Hepatocyte (in vitro differentiated cells): ENCODE measurements around the gene CCDC201. TPM values are rescaled to one million over a fixed set of nuclear protein-coding genes. Genes with fewer than 3 reads are reported as not detected.
"Not testable (repeated sequence)": the region's sequence is repeated elsewhere in the genome, so short reads cannot be mapped to it uniquely, and the experiment has no call there.

ENCODE experiments used
- DNase-seq: peaks from one replicate; pipeline ENCODE4 v3.0.0-alpha.2; 2016; ENCODE audit warnings: low spot score
- H2AFZ ChIP-seq: fragments of 200-600 bp; sonication (generic); 2 replicates; pipeline ENCODE4 v1.6.0; 2016; ENCODE audit warnings: antibody characterized with exemption, mild to moderate bottlenecking
- H3K27ac ChIP-seq: fragments of 200-600 bp; sonication (generic); 2 replicates; pipeline ENCODE4 v1.5.1; 2016; ENCODE audit warnings: mild to moderate bottlenecking
- H3K27me3 ChIP-seq: fragments of 200-600 bp; sonication (generic); 2 replicates; pipeline ENCODE4 v1.6.1; 2016
- H3K36me3 ChIP-seq: fragments of 200-600 bp; sonication (generic); replicated peaks from 2 replicates; pipeline ENCODE4 v1.5.1; 2016; ENCODE audit warnings: low read depth; ENCODE audit not compliant: insufficient read depth
- H3K4me1 ChIP-seq: fragments of 200-600 bp; sonication (generic); 2 replicates; pipeline ENCODE4 v1.5.1; 2016; ENCODE audit warnings: mild to moderate bottlenecking, moderate library complexity; ENCODE audit not compliant: insufficient read depth
- H3K4me2 ChIP-seq: fragments of 200-600 bp; sonication (generic); 2 replicates; pipeline ENCODE4 v1.6.0; 2016
- H3K4me3 ChIP-seq: fragments of 200-600 bp; sonication (generic); 2 replicates; pipeline ENCODE4 v1.5.1; 2016; ENCODE audit warnings: mild to moderate bottlenecking
- H3K79me2 ChIP-seq: fragments of 200-600 bp; sonication (generic); 2 replicates; pipeline ENCODE4 v1.6.0; 2017; ENCODE audit warnings: mild to moderate bottlenecking
- H3K9me2 ChIP-seq: fragments of 200-600 bp; sonication (generic); replicated peaks from 2 replicates; pipeline ENCODE4 v1.6.0; 2017; ENCODE audit warnings: mild to moderate bottlenecking; ENCODE audit not compliant: insufficient read depth
- H3K9me3 ChIP-seq: fragments of 200-600 bp; sonication (generic); 2 replicates; pipeline ENCODE4 v1.5.1; 2016; ENCODE audit warnings: low read depth, mild to moderate bottlenecking
- H4K20me1 ChIP-seq: fragments of 200-600 bp; sonication (generic); 2 replicates; pipeline ENCODE4 v1.6.0; 2016; ENCODE audit warnings: mild to moderate bottlenecking; ENCODE audit not compliant: insufficient read depth, poor library complexity, severe bottlenecking
- CTCF ChIP-seq: fragments of 200-600 bp; sonication (generic); IDR thresholded peaks from 2 replicates; pipeline ENCODE4 v1.5.1; 2016; ENCODE audit warnings: antibody characterized with exemption, mild to moderate bottlenecking; ENCODE audit not compliant: poor library complexity
- EZH2 ChIP-seq: fragments of 200-600 bp; sonication (generic); IDR thresholded peaks from 2 replicates; pipeline ENCODE4 v1.6.1; 2016; ENCODE audit warnings: antibody characterized with exemption, mild to moderate bottlenecking, borderline replicate concordance
- EZH2phosphoT487 ChIP-seq: fragments of 200-600 bp; sonication (generic); IDR thresholded peaks from one replicate; pipeline ENCODE4 v1.6.1; 2018; ENCODE audit warnings: antibody characterized with exemption, mild to moderate bottlenecking, low read depth, moderate library complexity; ENCODE audit not compliant: unreplicated experiment, severe bottlenecking
- WGBS: methylation state at CpG from one replicate; pipeline ENCODE4 v1.1.6; 2016; ENCODE audit warnings: low lambda C conversion rate; ENCODE audit errors: missing lambda C conversion rate; 5-methylcytosine and 5-hydroxymethylcytosine counted together
- polyA plus RNA-seq: library from polyadenylated mRNA; unstranded; fragments of >200 nt; fragmentation: Nextera tagmentation; extraction: Ambion mirVana; gene quantifications from 2 replicates; pipeline ENCODE4 v1.2.1, GENCODE V29; 2016
- total RNA-seq: library from RNA; depleted of rRNA; stranded (reverse); fragments of >200 nt; gene quantifications from 2 replicates; pipeline ENCODE4 v1.2.3, GENCODE V29; 2014

Gene CCDC201
- total and polyA plus RNA-seq, 2 experiments from 2014 or later = not detected

GRCh38 chr7:45818763-45819162 lies 54.1 kb downstream of the CCDC201 start:
- not testable (repeated sequence) for H3K9me3 ChIP-seq, DNase-seq, H3K27ac ChIP-seq, H2AFZ ChIP-seq, H3K36me3 ChIP-seq, H3K4me2 ChIP-seq, H3K79me2 ChIP-seq, H4K20me1 ChIP-seq, H3K4me1 ChIP-seq, H3K27me3 ChIP-seq, H3K9me2 ChIP-seq, H3K4me3 ChIP-seq
- 98% methylated on average over 9 of the region's 12 CpGs for WGBS

GRCh38 chr7:45817913-45818312 lies 55.0 kb downstream of the CCDC201 start:
- not testable (repeated sequence) for H3K79me2 ChIP-seq, H3K9me3 ChIP-seq, H4K20me1 ChIP-seq, H3K27me3 ChIP-seq, H3K9me2 ChIP-seq, DNase-seq, H3K4me2 ChIP-seq, H3K4me1 ChIP-seq, H3K4me3 ChIP-seq, H3K36me3 ChIP-seq, H3K27ac ChIP-seq, H2AFZ ChIP-seq
- WGBS = 95% methylated on average over 12 of the region's 12 CpGs

- not testable (repeated sequence) for H2AFZ ChIP-seq
- 93% methylated on average over 8 of the region's 8 CpGs for WGBS
These were observed 55.9 kb downstream of the CCDC201 start for GRCh38 chr7:45817016-45817415.

GRCh38 chr7:45814216-45815118 lies 58.4 kb downstream of the CCDC201 start:
- not testable (repeated sequence) for H3K4me2 ChIP-seq, DNase-seq, H3K79me2 ChIP-seq, H3K36me3 ChIP-seq, H4K20me1 ChIP-seq, H3K4me1 ChIP-seq, H3K9me3 ChIP-seq, H3K9me2 ChIP-seq, H3K27me3 ChIP-seq, H3K27ac ChIP-seq, H2AFZ ChIP-seq, H3K4me3 ChIP-seq
- WGBS = 95% methylated on average over 34 of the region's 37 CpGs

More at GRCh38 chr7:45817016-45817415, 55.9 kb downstream of the CCDC201 start:
- not testable (repeated sequence) for H3K36me3 ChIP-seq, H3K27me3 ChIP-seq, H3K9me2 ChIP-seq, H3K9me3 ChIP-seq, H3K4me2 ChIP-seq, DNase-seq, H3K79me2 ChIP-seq, H3K4me3 ChIP-seq, H3K27ac ChIP-seq, H4K20me1 ChIP-seq, H3K4me1 ChIP-seq

GRCh38 chr7:45813771-45814170 lies 59.1 kb downstream of the CCDC201 start:
- H3K4me2 ChIP-seq, H3K4me1 ChIP-seq, H3K27me3 ChIP-seq, DNase-seq, H3K4me3 ChIP-seq, H4K20me1 ChIP-seq, H2AFZ ChIP-seq, H3K9me2 ChIP-seq, H3K27ac ChIP-seq, H3K79me2 ChIP-seq, H3K36me3 ChIP-seq, H3K9me3 ChIP-seq: not testable (repeated sequence)
- WGBS = 94% methylated on average over 14 of the region's 18 CpGs

- Histone ChIP-seq H4K20me1 (no peaks in the 10 kb centered on the region), H3K4me3 (no peak overlapping the region), H2AFZ (no peak overlapping the region), H3K9me3 (no peaks in the 10 kb centered on the region), H3K27ac (no peak overlapping the region), H3K36me3 (no peaks in the 10 kb centered on the region), H3K4me1 (no peaks in the 10 kb centered on the region), H3K79me2 (no peaks in the 10 kb centered on the region), H3K27me3 (no peaks in the 10 kb centered on the region), H3K4me2 (no peak overlapping the region), H3K9me2 (no peaks in the 10 kb centered on the region)
- TF ChIP-seq EZH2 (no peak), CTCF (no peak), EZH2phosphoT487 (no peak)
- no peak for DNase-seq
- 95% methylated on average over 13 of the region's 24 CpGs for WGBS
These were observed 59.9 kb downstream of the CCDC201 start for GRCh38 chr7:45812946-45813345.

GRCh38 chr7:45811652-45812234 lies 61.1 kb downstream of the CCDC201 start:
- not testable (repeated sequence) for H3K4me1 ChIP-seq, H4K20me1 ChIP-seq, H3K36me3 ChIP-seq, H3K4me3 ChIP-seq, H3K79me2 ChIP-seq, H3K9me3 ChIP-seq, H3K9me2 ChIP-seq, H3K27me3 ChIP-seq, DNase-seq, H3K4me2 ChIP-seq, H3K27ac ChIP-seq, H2AFZ ChIP-seq
- WGBS = 92% methylated on average over 18 of the region's 26 CpGs
